IMR-90 (cell line): ENCODE measurements around the gene VSIG10L. TPM values are rescaled to one million over a fixed set of nuclear protein-coding genes. Genes with fewer than 3 reads are reported as not detected.
A peak's percentile ranks its signal among the peaks of the same experiment; 100 is the strongest.

Experiments used
- ATAC-seq: fragments of 200-7000 bp; cut with Tn5 transposase; 2 replicates; pipeline ENCODE4 v1.9.1; 2020; ENCODE audit warnings: low read depth, mild to moderate bottlenecking, moderate library complexity
- BruUV-seq: library from RNA; stranded (reverse); fragments of 400-500 nt; replicated peaks from 2 replicates; lab custom pipeline; 2021; lab: Mats Ljungman, UMichigan
- CTCF ChIA-PET: fragments of 300-600 bp; formaldehyde crosslinking; extraction: SDS; loops from one replicate; lab custom pipeline; 2021; ENCODE audit warnings: antibody characterized with exemption; lab: Yijun Ruan, JAX
- POLR2A ChIA-PET: fragments of 300-600 bp; sonication (Branson Sonifier 250); formaldehyde crosslinking; loops from one replicate; lab custom pipeline; 2022; ENCODE audit warnings: antibody characterized with exemption; ENCODE audit not compliant: unreplicated experiment; lab: Charles Lee
- DNase-seq: peaks from one replicate; pipeline ENCODE4 v3.0.0; 2013
- H2AFZ ChIP-seq: replicated peaks from 2 replicates; pipeline ENCODE3; 2013; ENCODE audit warnings: low read length, mild to moderate bottlenecking; ENCODE audit not compliant: poor library complexity
- H2AK5ac ChIP-seq: 2 replicates; pipeline ENCODE4 v1.6.1; 2013; ENCODE audit warnings: low read depth, low read length, inconsistent platforms
- H2AK9ac ChIP-seq: replicated peaks from 2 replicates; pipeline ENCODE3; 2013; ENCODE audit warnings: mild to moderate bottlenecking, low read depth, low read length, moderate library complexity; ENCODE audit not compliant: poor library complexity
- H2BK120ac ChIP-seq: 2 replicates; pipeline ENCODE4 v1.6.1; 2013; ENCODE audit warnings: low read depth, low read length, inconsistent platforms
- H2BK15ac ChIP-seq: 3 replicates; pipeline ENCODE4 v1.6.1; 2013; ENCODE audit warnings: low read depth, low read length, inconsistent platforms
- H2BK20ac ChIP-seq: 2 replicates; pipeline ENCODE4 v1.6.1; 2013; ENCODE audit warnings: low read depth, mild to moderate bottlenecking, inconsistent platforms, low read length, moderate library complexity
- H2BK5ac ChIP-seq: 2 replicates; pipeline ENCODE4 v1.6.1; 2013; ENCODE audit warnings: mild to moderate bottlenecking, low read depth, low read length, inconsistent platforms; ENCODE audit not compliant: poor library complexity, severe bottlenecking
- H3K14ac ChIP-seq: replicated peaks from 2 replicates; pipeline ENCODE4 v1.6.1; 2013; ENCODE audit warnings: low read depth, low read length, inconsistent platforms
- H3K18ac ChIP-seq: 2 replicates; pipeline ENCODE4 v1.6.1; 2013; ENCODE audit warnings: low read depth, low read length, control low read depth
- H3K23ac ChIP-seq: 2 replicates; pipeline ENCODE4 v1.6.1; 2013; ENCODE audit warnings: low read depth, low read length, inconsistent platforms
- H3K27ac ChIP-seq: 2 replicates; pipeline ENCODE4 v1.5.1; 2013; ENCODE audit warnings: mild to moderate bottlenecking, control low read depth, low read length; ENCODE audit not compliant: insufficient read depth
- H3K27me3 ChIP-seq: 2 replicates; pipeline ENCODE4 v1.6.1; 2013; ENCODE audit warnings: low read length; ENCODE audit not compliant: control insufficient read depth, insufficient read depth
- H3K36me3 ChIP-seq: 2 replicates; pipeline ENCODE4 v1.6.1; 2013; ENCODE audit warnings: low read length, mixed read lengths; ENCODE audit not compliant: control insufficient read depth, insufficient read depth
- H3K4ac ChIP-seq: 2 replicates; pipeline ENCODE4 v1.6.1; 2013; ENCODE audit warnings: low read depth, low read length, inconsistent platforms
- H3K4me1 ChIP-seq: 2 replicates; pipeline ENCODE4 v1.6.1; 2013; ENCODE audit warnings: low read length, mixed read lengths; ENCODE audit not compliant: control insufficient read depth, insufficient read depth
- H3K4me2 ChIP-seq: 2 replicates; pipeline ENCODE4 v1.6.1; 2013; ENCODE audit warnings: low read depth, mild to moderate bottlenecking, control low read depth, low read length, moderate library complexity
- H3K4me3 ChIP-seq: 2 replicates; pipeline ENCODE4 v1.5.1; 2013; ENCODE audit warnings: low read depth, mild to moderate bottlenecking, control low read depth, low read length, moderate library complexity; ENCODE audit not compliant: insufficient read depth
- H3K56ac ChIP-seq: 2 replicates; pipeline ENCODE4 v1.6.1; 2013; ENCODE audit warnings: low read length, inconsistent platforms; ENCODE audit not compliant: insufficient read depth; ENCODE audit errors: extremely low read depth
- H3K79me1 ChIP-seq, 2 experiments: 2 replicates each; pipeline ENCODE4 v1.6.1; 2013; ENCODE audit warnings: low read length in 2 of 2, inconsistent platforms in 1 of 2, low read depth in 1 of 2
- H3K9ac ChIP-seq: 2 replicates; pipeline ENCODE4 v1.6.1; 2013; ENCODE audit warnings: low read depth, low read length, control low read depth
- H3K9me1 ChIP-seq: 2 replicates; pipeline ENCODE4 v1.6.1; 2013; ENCODE audit warnings: low read length, inconsistent platforms; ENCODE audit not compliant: insufficient read depth
- H3K9me3 ChIP-seq: 2 replicates; pipeline ENCODE4 v1.6.1; 2013; ENCODE audit warnings: low read length; ENCODE audit not compliant: control insufficient read depth, insufficient read depth
- H4K20me1 ChIP-seq: 2 replicates; pipeline ENCODE4 v1.6.1; 2013; ENCODE audit warnings: low read length, inconsistent platforms; ENCODE audit not compliant: insufficient read depth
- H4K5ac ChIP-seq: 2 replicates; pipeline ENCODE4 v1.6.1; 2013; ENCODE audit warnings: mild to moderate bottlenecking, low read depth, low read length, control low read depth
- H4K8ac ChIP-seq, 2 experiments: 2 replicates each; pipeline ENCODE4 v1.6.1; 2013; ENCODE audit warnings: low read depth in 2 of 2, low read length in 2 of 2, control low read depth in 1 of 2, inconsistent platforms in 1 of 2
- H4K91ac ChIP-seq: 2 replicates; pipeline ENCODE4 v1.6.1; 2013; ENCODE audit warnings: low read depth, low read length, inconsistent platforms; ENCODE audit not compliant: insufficient read depth
- BHLHE40 ChIP-seq: fragments of 150-350 bp; IDR thresholded peaks from 2 replicates; pipeline ENCODE4 v1.6.1; 2016; ENCODE audit warnings: mild to moderate bottlenecking, low read depth, low read length
- POLR2A ChIP-seq: IDR thresholded peaks from 2 replicates; pipeline ENCODE4 v1.6.1; 2012; ENCODE audit warnings: mild to moderate bottlenecking, low read depth, low read length
- WGBS, 2 experiments: methylation state at CpG; one replicate each; pipeline versions ENCODE4 v1.1.5 to v1.1.7; 2013; ENCODE audit warnings: missing lambda C conversion rate in 2 of 2; ENCODE audit not compliant: insufficient read length in 1 of 2; ENCODE audit errors: extremely low coverage in 2 of 2; 5-methylcytosine and 5-hydroxymethylcytosine counted together
- dilution Hi-C: fragments of 300-500 bp; cut with HindIII; formaldehyde crosslinking; loops from one replicate; pipeline ENCODE4 v1.14.3; 2018; ENCODE audit warnings: low sequenced_read_pairs; ENCODE audit not compliant: unreplicated experiment
- in situ Hi-C: fragments of 300-500 bp; cut with MboI; formaldehyde crosslinking; loops from 3 replicates; pipeline ENCODE4 v1.14.3; 2019; ENCODE audit warnings: low sequenced_read_pairs, inconsistent platforms, mixed read lengths
- intact Hi-C: fragments of 100-400 bp; cut with micrococcal nuclease; formaldehyde crosslinking; loops from 2 replicates; pipeline ENCODE4 v1.10.0; 2022
- polyA plus RNA-seq, 3 experiments: library from polyadenylated mRNA; depleted of rRNA; stranded (reverse); fragments of >200 nt; gene quantifications; 2 replicates each; pipeline ENCODE4 v1.2.3, GENCODE V29; 2012; ENCODE audit warnings: low replicate concordance in 1 of 3
- total RNA-seq: library from RNA; depleted of rRNA; stranded (reverse); fragments of >200 nt; gene quantifications from 2 replicates; pipeline ENCODE4 v1.2.3, GENCODE V29; 2012
- TF ChIP-seq, protein P1 (sequence below): fragments of 150-350 bp; IDR thresholded peaks from 2 replicates; pipeline ENCODE4 v1.6.1; 2016; ENCODE audit warnings: low read depth, mild to moderate bottlenecking, low read length, moderate library complexity, borderline replicate concordance

The VSIG10L gene
- total and polyA plus RNA-seq, 2 of the 4 experiments (the other 2 are of a cell fraction) = 0.18 to 1.2 TPM

DNA sequence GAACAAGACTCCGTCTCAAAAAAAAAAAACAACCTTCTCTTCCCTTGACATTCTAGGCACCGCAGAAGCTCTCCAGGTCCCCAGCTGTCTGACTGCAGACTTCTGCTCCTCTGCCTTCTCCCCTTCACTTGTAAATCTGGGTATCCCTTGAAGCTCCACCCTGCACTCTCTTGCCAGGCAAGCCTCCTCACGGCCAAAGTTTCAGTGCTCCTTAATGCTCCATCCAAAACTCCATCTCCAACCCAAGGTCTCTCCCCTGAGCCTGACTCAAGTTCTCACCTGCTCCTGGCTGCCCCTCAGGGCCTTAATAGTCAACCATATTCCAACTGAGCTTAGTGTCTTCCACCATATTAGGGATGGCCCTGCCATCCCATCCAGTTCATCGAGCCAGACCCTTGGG is 28.3 kb upstream of the VSIG10L start:
- no peak overlapping the region for H3K23ac ChIP-seq
- no peak overlapping the region for H3K4ac ChIP-seq
- H2AFZ ChIP-seq = no peak overlapping the region
- 69% methylated on average over 2 of the region's 4 CpGs; no CpG with 5 or more reads in 1 of the 2 experiments for WGBS, 2 experiments
- dilution Hi-C loops = no loop called here
- H3K9me1 ChIP-seq = peaks cover 9% of the 10 kb centered on the region
- H3K18ac ChIP-seq = no peak overlapping the region
- TF ChIP-seq BHLHE40 = no peak
- TF ChIP-seq, protein P1, sequence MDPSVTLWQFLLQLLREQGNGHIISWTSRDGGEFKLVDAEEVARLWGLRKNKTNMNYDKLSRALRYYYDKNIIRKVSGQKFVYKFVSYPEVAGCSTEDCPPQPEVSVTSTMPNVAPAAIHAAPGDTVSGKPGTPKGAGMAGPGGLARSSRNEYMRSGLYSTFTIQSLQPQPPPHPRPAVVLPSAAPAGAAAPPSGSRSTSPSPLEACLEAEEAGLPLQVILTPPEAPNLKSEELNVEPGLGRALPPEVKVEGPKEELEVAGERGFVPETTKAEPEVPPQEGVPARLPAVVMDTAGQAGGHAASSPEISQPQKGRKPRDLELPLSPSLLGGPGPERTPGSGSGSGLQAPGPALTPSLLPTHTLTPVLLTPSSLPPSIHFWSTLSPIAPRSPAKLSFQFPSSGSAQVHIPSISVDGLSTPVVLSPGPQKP = no peak
- no peak for TF ChIP-seq POLR2A
- ChIA-PET CTCF (interaction anchor here (1.0 kb wide), 1 partner anchor 9 kb away, joined by 3 read pairs; no protein-coding TSS in a partner anchor), POLR2A (no interaction called here)
- BruUV-seq = no TSS peak
- in situ Hi-C loops = no loop called here
- no peaks in the 10 kb centered on the region for H3K36me3 ChIP-seq
- H4K5ac ChIP-seq = no peak overlapping the region
- no peaks in the 10 kb centered on the region for H4K20me1 ChIP-seq
- peaks cover 7 to 24% of the 10 kb centered on the region in 2 experiments; a peak in 3 of 4 replicates for H3K79me1 ChIP-seq
- no peak overlapping the region for H2BK20ac ChIP-seq
- intact Hi-C loops = no loop called here
- H3K4me2 ChIP-seq = no peak overlapping the region
- H3K56ac ChIP-seq = no peak overlapping the region
- H2AK9ac ChIP-seq = peak overlapping the region; percentile 28
- ATAC-seq = no peak
- peaks cover 2% of the 10 kb centered on the region; the same call in 1 of the 2 replicates for H3K27me3 ChIP-seq
- H3K9ac ChIP-seq = no peak overlapping the region
- no peak overlapping the region for H3K4me3 ChIP-seq
- no peak overlapping the region for H4K91ac ChIP-seq
- H2BK15ac ChIP-seq = no peak overlapping the region
- DNase-seq = no peak
- H3K27ac ChIP-seq = no peak overlapping the region
- no peak overlapping the region for H3K14ac ChIP-seq
- H3K9me3 ChIP-seq = no peaks in the 10 kb centered on the region
- no peak overlapping the region for H2BK5ac ChIP-seq
- H4K8ac ChIP-seq = no peak overlapping the region
- peaks cover 7% of the 10 kb centered on the region for H3K4me1 ChIP-seq
- H2AK5ac ChIP-seq = no peak overlapping the region
- H2BK120ac ChIP-seq = no peak overlapping the region
